ENCODE results near the gene SLC7A6. TPM values are rescaled to one million over a fixed set of nuclear protein-coding genes. Genes with fewer than 3 reads are reported as not detected.

Gene SLC7A6
- total and polyA plus RNA-seq, 5 experiments from 2014 or later: 14.3 to 228 (median 20.2) TPM

- peaks cover 0 to 29% (median 0%) of the 10 kb centered on the region in 3 donors for H3K36me3 Mint-ChIP-seq
- H3K27ac Mint-ChIP-seq: no peak overlapping the region
- no peak for ATAC-seq
- no peak for DNase-seq
- peaks cover 14 to 46% (median 30%) of the 10 kb centered on the region in 4 donors for H3K4me1 Mint-ChIP-seq
- peak overlapping the region in 2 of 10 donors; percentile 20 to 99 for H3K4me3 Mint-ChIP-seq
- POLR2A ChIA-PET: no interaction called here
- no peaks in the 10 kb centered on the region for H3K27me3 Mint-ChIP-seq
- no peaks in the 10 kb centered on the region for H3K9me3 Mint-ChIP-seq
These were observed 16.9 kb upstream of the SLC7A6 start for GRCh38 chr16:68247400-68247799.

- POLR2A ChIA-PET: interaction anchor here (1.0 kb wide), 1 partner anchor 11 kb away, joined by 4 read pairs; no protein-coding TSS in a partner anchor
These were observed 16.4 kb upstream of the SLC7A6 start for GRCh38 chr16:68247932-68248331.

GRCh38 chr16:68249371-68249770 is 15.0 kb upstream of the SLC7A6 start:
- POLR2A ChIA-PET: interaction anchor here (0.7 kb wide), 1 partner anchor 186 kb away, joined by 5 read pairs; no protein-coding TSS in a partner anchor
- no peak for DNase-seq
- Mint-ChIP-seq H3K36me3 (peaks cover 0 to 33% (median 3%) of the 10 kb centered on the region in 3 donors), H3K4me3 (peak overlapping the region in 1 of 10 donors; percentile 20), H3K9me3 (no peaks in the 10 kb centered on the region), H3K27ac (no peak overlapping the region), H3K4me1 (peaks cover 13 to 43% (median 27%) of the 10 kb centered on the region in 4 donors), H3K27me3 (no peaks in the 10 kb centered on the region)
- no peak for ATAC-seq

More at GRCh38 chr16:68247932-68248331, 16.4 kb upstream of the SLC7A6 start:
- no peak for ATAC-seq
- H3K4me1 Mint-ChIP-seq: peaks cover 14 to 48% (median 30%) of the 10 kb centered on the region in 4 donors
- peaks cover 0 to 30% (median 0%) of the 10 kb centered on the region in 3 donors for H3K36me3 Mint-ChIP-seq
- no peak for DNase-seq
- H3K27ac Mint-ChIP-seq: no peak overlapping the region
- no peaks in the 10 kb centered on the region for H3K9me3 Mint-ChIP-seq
- H3K4me3 Mint-ChIP-seq: peak overlapping the region in 3 of 10 donors; percentile 24 to 26 (median 26)
- H3K27me3 Mint-ChIP-seq: no peaks in the 10 kb centered on the region

GRCh38 chr16:68250951-68251350 is 13.4 kb upstream of the SLC7A6 start:
- H3K4me3 Mint-ChIP-seq: no peak overlapping the region
- ATAC-seq (no peak), DNase-seq (no peak)
- no peaks in the 10 kb centered on the region for H3K9me3 Mint-ChIP-seq
- no peak overlapping the region for H3K27ac Mint-ChIP-seq
- peaks cover 6 to 31% (median 15%) of the 10 kb centered on the region in 4 donors for H3K4me1 Mint-ChIP-seq
- H3K36me3 Mint-ChIP-seq: peaks cover 0 to 40% (median 3%) of the 10 kb centered on the region in 3 donors
- POLR2A ChIA-PET: interaction anchor here (0.7 to 2.2 kb wide), 6 partner anchors 10 to 339 kb away, joined by 3 to 5 read pairs (median 4); partner anchors contain the start of genes ESRP2 and SLC7A6
- no peaks in the 10 kb centered on the region for H3K27me3 Mint-ChIP-seq

- H3K36me3 Mint-ChIP-seq: peaks cover 0 to 46% (median 3%) of the 10 kb centered on the region in 3 donors
- POLR2A ChIA-PET: interaction anchor here (0.6 to 2.2 kb wide), 5 partner anchors 12 to 340 kb away, joined by 3 to 5 read pairs (median 4); partner anchors contain the start of genes ESRP2 and SLC7A6
- ATAC-seq (no peak), DNase-seq (no peak)
- no peak overlapping the region for H3K4me3 Mint-ChIP-seq
- H3K4me1 Mint-ChIP-seq: peaks cover 0 to 22% (median 6%) of the 10 kb centered on the region in 4 donors
- no peak overlapping the region for H3K27ac Mint-ChIP-seq
- no peaks in the 10 kb centered on the region for H3K27me3 Mint-ChIP-seq
- H3K9me3 Mint-ChIP-seq: no peaks in the 10 kb centered on the region
These were observed 12.5 kb upstream of the SLC7A6 start for GRCh38 chr16:68251832-68252231.

GRCh38 chr16:68252383-68252782 is 11.9 kb upstream of the SLC7A6 start:
- H3K27ac Mint-ChIP-seq: no peak overlapping the region
- POLR2A ChIA-PET: interaction anchor here (0.6 to 2.2 kb wide), 2 partner anchors 12 to 85 kb away, joined by 3 to 5 read pairs; partner anchors contain the start of gene SLC7A6
- H3K4me3 Mint-ChIP-seq: no peak overlapping the region

GRCh38 chr16:68253721-68254120 is 10.6 kb upstream of the SLC7A6 start:
- POLR2A ChIA-PET: no interaction called here
- ATAC-seq: no peak
- no peak for DNase-seq
- Mint-ChIP-seq H3K36me3 (peaks cover 0 to 54% (median 6%) of the 10 kb centered on the region in 3 donors), H3K4me3 (no peak overlapping the region), H3K9me3 (no peaks in the 10 kb centered on the region), H3K27me3 (no peaks in the 10 kb centered on the region), H3K4me1 (peaks cover 0 to 23% (median 8%) of the 10 kb centered on the region in 4 donors), H3K27ac (peak overlapping the region in 1 of 10 donors; percentile 6)

More at GRCh38 chr16:68252383-68252782, 11.9 kb upstream of the SLC7A6 start:
- Mint-ChIP-seq H3K36me3 (peaks cover 0 to 48% (median 3%) of the 10 kb centered on the region in 3 donors), H3K9me3 (no peaks in the 10 kb centered on the region), H3K4me1 (peaks cover 0 to 20% (median 6%) of the 10 kb centered on the region in 4 donors), H3K27me3 (no peaks in the 10 kb centered on the region)
- no peak for ATAC-seq
- no peak for DNase-seq

GRCh38 chr16:68255712-68256111 is 8.6 kb upstream of the SLC7A6 start:
- H3K4me3 Mint-ChIP-seq: no peak overlapping the region
- POLR2A ChIA-PET: interaction anchor here (40.3 kb wide), 1 partner anchor 40 kb away, joined by 1294 read pairs; the partner anchor contains the start of genes PRMT7 and SLC7A6OS
- H3K4me1 Mint-ChIP-seq: peaks cover 0 to 23% (median 7%) of the 10 kb centered on the region in 4 donors
- H3K9me3 Mint-ChIP-seq: no peaks in the 10 kb centered on the region
- H3K27me3 Mint-ChIP-seq: no peaks in the 10 kb centered on the region
- no peak overlapping the region for H3K27ac Mint-ChIP-seq
- no peak for ATAC-seq
- H3K36me3 Mint-ChIP-seq: peaks cover 0 to 43% (median 6%) of the 10 kb centered on the region in 3 donors
- no peak for DNase-seq

GRCh38 chr16:68257251-68257905 is 6.9 kb upstream of the SLC7A6 start:
- no peak overlapping the region for H3K4me3 Mint-ChIP-seq
- H3K36me3 Mint-ChIP-seq: peaks cover 0 to 29% (median 6%) of the 10 kb centered on the region in 3 donors
- H3K4me1 Mint-ChIP-seq: peaks cover 0 to 25% (median 13%) of the 10 kb centered on the region in 4 donors
- no peak for DNase-seq
- H3K27me3 Mint-ChIP-seq: no peaks in the 10 kb centered on the region
- H3K27ac Mint-ChIP-seq: peak overlapping the region in 3 of 10 donors; percentile 14 to 40 (median 38)
- POLR2A ChIA-PET: interaction anchor here (1.4 to 40.3 kb wide), 4 partner anchors 16 to 72 kb away, joined by 4 to 1294 read pairs (median 4); partner anchors contain the start of genes PRMT7 and SLC7A6OS
- peak in 1 of 2 donors; percentile 47 for ATAC-seq
- H3K9me3 Mint-ChIP-seq: no peaks in the 10 kb centered on the region

- Mint-ChIP-seq H3K9me3 (no peaks in the 10 kb centered on the region), H3K27me3 (no peaks in the 10 kb centered on the region), H3K27ac (peak overlapping the region in 5 of 10 donors; percentile 9 to 56 (median 37)), H3K4me3 (peak overlapping the region in 1 of 10 donors; percentile 3), H3K36me3 (peaks cover 0 to 26% (median 6%) of the 10 kb centered on the region in 3 donors), H3K4me1 (peaks cover 3 to 28% (median 15%) of the 10 kb centered on the region in 4 donors)
- POLR2A ChIA-PET: interaction anchor here (0.7 to 40.3 kb wide), 5 partner anchors 15 to 77 kb away, joined by 3 to 1294 read pairs (median 4); partner anchors contain the start of genes PRMT7 and SLC7A6OS
- DNase-seq (no peak), ATAC-seq (no peak)
These were observed 6.2 kb upstream of the SLC7A6 start for GRCh38 chr16:68257906-68258800.

- Mint-ChIP-seq H3K27me3 (no peaks in the 10 kb centered on the region), H3K27ac (peak overlapping the region in 2 of 10 donors; percentile 9 to 27), H3K36me3 (peaks cover 0 to 24% (median 4%) of the 10 kb centered on the region in 3 donors), H3K4me1 (peaks cover 14 to 37% (median 23%) of the 10 kb centered on the region in 4 donors), H3K9me3 (no peaks in the 10 kb centered on the region), H3K4me3 (no peak overlapping the region)
- POLR2A ChIA-PET: interaction anchor here (0.7 to 40.3 kb wide), 5 partner anchors 17 to 76 kb away, joined by 3 to 1294 read pairs (median 4); partner anchors contain the start of genes PRMT7 and SLC7A6OS
- ATAC-seq (no peak), DNase-seq (no peak)
These were observed 5.1 kb upstream of the SLC7A6 start for GRCh38 chr16:68259007-68259825.

All from naive thymus-derived CD8-positive, alpha-beta T cell (primary cell).